A549 treated with Hydrocortisone at 1 μM for 4 hours (cell line): Measurements from ENCODE around the gene HAT1. TPM values are rescaled to one million over a fixed set of nuclear protein-coding genes. Genes with fewer than 3 reads are reported as not detected.

Experiments used
- total RNA-seq: library from RNA; stranded (reverse); fragments of 200-300 nt; extraction: Qiagen RNA extraction; gene quantifications from 5 replicates; pipeline ENCODE4 v1.2.3, GENCODE V29; 2022

Gene HAT1
- total RNA-seq = 62.5 to 82.0 TPM (median 71.5 TPM) in 5 replicates

DNA sequence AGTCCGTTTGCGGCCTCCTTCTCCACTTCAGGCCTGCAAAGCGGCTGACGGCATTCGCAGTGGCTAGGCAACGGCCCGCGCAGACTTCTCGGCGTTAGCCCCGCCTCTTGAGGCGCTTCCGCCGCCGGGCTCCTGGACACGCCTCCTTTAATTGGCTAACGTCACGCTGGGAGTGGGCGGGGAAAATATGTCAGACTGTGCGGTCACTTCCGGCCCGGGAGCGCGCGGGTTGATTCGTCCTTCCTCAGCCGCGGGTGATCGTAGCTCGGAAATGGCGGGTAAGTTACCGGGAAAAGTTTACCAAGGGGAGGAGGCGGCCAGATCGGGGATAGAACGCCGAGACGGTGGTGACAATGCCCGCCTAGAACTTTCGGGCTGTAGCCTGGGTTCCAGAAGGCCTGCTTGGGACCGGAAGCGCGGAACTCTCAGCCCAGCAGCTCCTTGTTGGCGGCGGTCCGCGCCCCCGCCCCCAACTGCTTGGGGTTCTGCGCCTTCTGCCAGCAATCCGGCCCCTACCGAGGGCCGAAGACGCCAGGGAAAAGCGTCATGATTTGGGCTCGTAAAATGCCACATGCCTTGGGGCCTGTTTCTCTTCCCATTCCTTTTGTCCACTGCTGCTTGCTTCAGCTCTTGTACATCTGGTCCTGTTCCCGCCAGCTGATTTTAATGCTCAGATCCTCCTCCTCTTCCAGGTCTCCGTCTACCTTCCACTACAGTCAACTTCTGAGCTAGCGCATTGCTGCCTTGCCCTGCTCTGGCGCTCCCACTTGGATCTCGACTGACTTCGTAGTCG lies at the start of gene HAT1:
HAT1 (plus strand) TSS at position 232 of the 793 bp plus-strand sequence; CDS start at position 272, 40 bp downstream.

DNA sequence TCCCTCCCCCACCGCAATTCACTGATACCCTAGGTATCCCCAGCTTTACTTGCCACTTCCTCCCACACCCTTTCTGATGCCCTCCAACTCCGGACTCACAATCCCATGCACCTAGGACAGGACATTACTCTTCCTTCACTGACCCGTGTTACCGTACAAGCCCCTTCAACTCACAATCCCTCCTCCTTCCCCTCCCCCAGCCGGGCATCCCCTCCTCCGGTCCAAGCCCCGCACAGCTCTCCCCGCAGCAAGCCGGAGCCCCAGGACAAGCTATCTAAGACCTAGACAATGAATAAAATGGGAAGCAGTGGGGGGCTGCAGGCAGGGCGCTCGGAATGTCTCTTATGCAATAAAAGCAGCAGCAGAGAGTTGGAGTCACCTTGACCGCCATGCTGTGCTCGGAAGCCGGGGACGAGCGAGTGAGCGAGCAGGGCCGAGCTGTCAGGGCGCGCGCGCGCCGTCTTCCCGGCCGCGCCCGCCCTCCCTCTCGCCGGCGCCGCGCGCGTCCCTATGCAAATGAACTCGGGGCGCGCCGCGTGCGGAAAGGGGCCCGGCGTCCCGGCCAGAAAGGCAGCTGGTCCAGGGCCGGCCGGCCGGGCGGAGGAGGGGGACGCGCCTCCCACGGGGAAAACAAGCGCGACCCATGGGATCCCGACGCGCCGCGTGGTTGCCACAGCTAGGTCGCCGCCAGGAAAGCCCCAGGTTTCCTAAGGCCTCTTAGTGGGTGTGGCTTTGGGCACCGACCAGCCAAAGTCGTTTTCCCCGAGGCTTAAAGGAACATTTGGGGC lies 28.2 kb upstream of the HAT1 start, which contains the start of gene SLC25A12:
SLC25A12 (minus strand) TSS at position 421 of the 788 bp plus-strand sequence; CDS start at position 391, 30 bp downstream.

DNA sequence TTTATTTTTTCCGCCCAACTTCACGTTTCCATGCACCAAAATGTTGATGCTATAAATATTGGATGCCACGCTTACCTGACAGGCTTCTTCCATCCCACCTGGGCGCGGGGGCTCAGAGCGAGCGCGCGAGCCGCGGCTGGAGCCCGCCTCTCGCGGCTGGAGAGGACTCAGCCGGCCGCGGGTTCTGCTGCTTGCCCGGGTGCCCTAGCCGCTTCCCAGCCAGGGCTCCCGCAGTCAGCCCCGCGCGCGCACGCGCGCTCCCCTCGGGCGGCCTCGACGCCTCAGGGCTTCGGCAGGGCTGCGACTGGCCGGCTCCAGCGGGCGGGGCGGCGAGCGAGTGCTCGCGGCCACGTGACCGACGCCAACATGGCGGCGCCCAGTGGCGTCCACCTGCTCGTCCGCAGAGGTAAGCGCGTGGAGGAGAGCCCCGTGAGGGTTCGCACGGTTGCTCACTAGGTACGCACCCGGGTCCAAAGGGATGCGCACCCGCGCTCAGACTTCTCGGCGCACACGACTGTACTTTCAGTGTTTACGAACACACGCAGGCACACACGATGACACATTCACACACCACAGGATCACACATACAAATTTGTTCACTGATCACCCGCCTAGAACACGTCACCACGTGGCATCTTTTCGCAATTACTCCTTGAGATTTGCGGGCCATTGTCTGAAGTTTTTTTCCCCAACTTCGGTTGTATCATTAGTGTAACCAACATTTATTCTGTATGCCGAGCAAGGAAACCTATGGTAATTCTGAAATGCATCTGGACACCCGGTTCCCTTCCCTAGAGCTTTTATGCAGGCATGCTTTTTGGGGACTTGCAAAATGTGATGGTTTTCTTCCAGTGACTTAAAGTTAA lies 77.6 kb downstream of the HAT1 start, which contains the start of gene METAP1D:
METAP1D (plus strand) TSS at position 350 of the 866 bp plus-strand sequence; CDS start at position 367, 17 bp downstream.

Other genes with a start within 250 kb of the HAT1 start
- gene DYNC1I2, start 235.0 kb upstream of the HAT1 start, total RNA-seq = 61.6 to 90.6 TPM (median 72.0 TPM) in 5 replicates
- 13.7 to 16.9 TPM (median 14.1 TPM) in 5 replicates for gene SLC25A12, start 28.2 kb upstream of the HAT1 start, total RNA-seq
- gene METAP1D, start 77.5 kb downstream of the HAT1 start, total RNA-seq = 2.3 to 4.1 TPM (median 2.9 TPM) in 5 replicates
- 2.0 to 3.3 TPM (median 2.8 TPM) in 5 replicates for gene DLX1, start 163.0 kb downstream of the HAT1 start, total RNA-seq
- 0.29 to 0.66 TPM (median 0.59 TPM) in 5 replicates for gene DLX2, start 180.4 kb downstream of the HAT1 start, total RNA-seq